Smooth muscle cell (in vitro differentiated cells): Measurements from ENCODE around the gene HCN4. TPM values are rescaled to one million over a fixed set of nuclear protein-coding genes. Genes with fewer than 3 reads are reported as not detected.

ENCODE experiments used
- DNase-seq: peaks from one replicate; lab custom pipeline; 2025; ENCODE audit not compliant: unreplicated experiment; lab: John Stamatoyannopoulos, UW
- H2AFZ ChIP-seq: fragments of 200-600 bp; sonication (generic); 2 replicates; pipeline ENCODE4 v1.6.0; 2016; ENCODE audit warnings: antibody characterized with exemption, low read depth, mild to moderate bottlenecking
- H3F3A ChIP-seq: fragments of 200-600 bp; sonication (generic); 2 replicates; pipeline ENCODE4 v1.6.0; 2017; ENCODE audit warnings: antibody characterized with exemption, low read depth
- H3K27ac ChIP-seq: fragments of 200-600 bp; sonication (generic); 2 replicates; pipeline ENCODE4 v1.5.1; 2016; ENCODE audit warnings: low read depth, mild to moderate bottlenecking
- H3K27me3 ChIP-seq: fragments of 200-600 bp; sonication (generic); 2 replicates; pipeline ENCODE4 v1.6.1; 2016; ENCODE audit warnings: low read depth, mild to moderate bottlenecking
- H3K36me3 ChIP-seq: fragments of 200-600 bp; sonication (generic); 2 replicates; pipeline ENCODE4 v1.5.1; 2016; ENCODE audit warnings: low read depth
- H3K4me1 ChIP-seq: fragments of 200-600 bp; sonication (generic); 2 replicates; pipeline ENCODE4 v1.5.1; 2016; ENCODE audit warnings: low read depth
- H3K4me2 ChIP-seq: fragments of 200-600 bp; sonication (generic); 2 replicates; pipeline ENCODE4 v1.6.0; 2016; ENCODE audit warnings: mild to moderate bottlenecking
- H3K4me3 ChIP-seq: fragments of 200-600 bp; sonication (generic); 2 replicates; pipeline ENCODE4 v1.5.1; 2016; ENCODE audit warnings: mild to moderate bottlenecking
- H3K79me2 ChIP-seq: fragments of 200-600 bp; sonication (generic); 2 replicates; pipeline ENCODE4 v1.6.0; 2016; ENCODE audit warnings: low read depth, mild to moderate bottlenecking
- H3K9ac ChIP-seq: fragments of 200-600 bp; sonication (generic); 2 replicates; pipeline ENCODE4 v1.6.0; 2016; ENCODE audit warnings: low read depth
- H3K9me3 ChIP-seq: fragments of 200-600 bp; sonication (generic); replicated peaks from 2 replicates; pipeline ENCODE4 v1.5.1; 2016; ENCODE audit warnings: low read depth
- H4K20me1 ChIP-seq: fragments of 200-600 bp; sonication (generic); 2 replicates; pipeline ENCODE4 v1.6.0; 2016; ENCODE audit warnings: low read depth
- WGBS: methylation state at CpG from one replicate; pipeline ENCODE4 v1.1.7; 2016; ENCODE audit warnings: low lambda C conversion rate; 5-methylcytosine and 5-hydroxymethylcytosine counted together
- polyA plus RNA-seq: library from polyadenylated mRNA; unstranded; fragments of >200 nt; fragmentation: Nextera tagmentation; extraction: Ambion mirVana; gene quantifications from 2 replicates; pipeline ENCODE4 v1.2.1, GENCODE V29; 2016
- total RNA-seq: library from RNA; depleted of rRNA; stranded (reverse); fragments of >200 nt; gene quantifications from 2 replicates; pipeline ENCODE4 v1.2.3, GENCODE V29; 2014
- TF ChIP-seq, protein P1 (sequence below): fragments of 200-600 bp; sonication (generic); IDR thresholded peaks from 2 replicates; pipeline ENCODE4 v1.5.1; 2017; ENCODE audit warnings: borderline replicate concordance, mild to moderate bottlenecking, antibody characterized with exemption; ENCODE audit not compliant: insufficient read depth, poor library complexity, severe bottlenecking

Gene HCN4
- total and polyA plus RNA-seq, 2 experiments from 2014 or later: 0.07 TPM; not detected in 1

- 78% methylated on average over 4 of the region's 4 CpGs for WGBS
- H3K9me3 ChIP-seq: no peaks in the 10 kb centered on the region
- H3F3A ChIP-seq: no peaks in the 10 kb centered on the region
- H3K4me3 ChIP-seq: no peak overlapping the region
- H3K9ac ChIP-seq: no peak overlapping the region
- TF ChIP-seq, protein P1, sequence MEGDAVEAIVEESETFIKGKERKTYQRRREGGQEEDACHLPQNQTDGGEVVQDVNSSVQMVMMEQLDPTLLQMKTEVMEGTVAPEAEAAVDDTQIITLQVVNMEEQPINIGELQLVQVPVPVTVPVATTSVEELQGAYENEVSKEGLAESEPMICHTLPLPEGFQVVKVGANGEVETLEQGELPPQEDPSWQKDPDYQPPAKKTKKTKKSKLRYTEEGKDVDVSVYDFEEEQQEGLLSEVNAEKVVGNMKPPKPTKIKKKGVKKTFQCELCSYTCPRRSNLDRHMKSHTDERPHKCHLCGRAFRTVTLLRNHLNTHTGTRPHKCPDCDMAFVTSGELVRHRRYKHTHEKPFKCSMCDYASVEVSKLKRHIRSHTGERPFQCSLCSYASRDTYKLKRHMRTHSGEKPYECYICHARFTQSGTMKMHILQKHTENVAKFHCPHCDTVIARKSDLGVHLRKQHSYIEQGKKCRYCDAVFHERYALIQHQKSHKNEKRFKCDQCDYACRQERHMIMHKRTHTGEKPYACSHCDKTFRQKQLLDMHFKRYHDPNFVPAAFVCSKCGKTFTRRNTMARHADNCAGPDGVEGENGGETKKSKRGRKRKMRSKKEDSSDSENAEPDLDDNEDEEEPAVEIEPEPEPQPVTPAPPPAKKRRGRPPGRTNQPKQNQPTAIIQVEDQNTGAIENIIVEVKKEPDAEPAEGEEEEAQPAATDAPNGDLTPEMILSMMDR: no peak
- H3K79me2 ChIP-seq: no peaks in the 10 kb centered on the region
- no peak for DNase-seq
- no peak overlapping the region for H3K4me2 ChIP-seq
- no peaks in the 10 kb centered on the region for H3K27me3 ChIP-seq
- no peaks in the 10 kb centered on the region for H3K4me1 ChIP-seq
- H2AFZ ChIP-seq: no peak overlapping the region
- H3K36me3 ChIP-seq: no peaks in the 10 kb centered on the region
- no peaks in the 10 kb centered on the region for H4K20me1 ChIP-seq
- H3K27ac ChIP-seq: no peak overlapping the region
Measured at GRCh38 chr15:73326157-73326556, 42.6 kb downstream of the HCN4 start.

GRCh38 chr15:73325191-73325861 is 43.4 kb downstream of the HCN4 start:
- Histone ChIP-seq H3K79me2 (no peaks in the 10 kb centered on the region), H3F3A (no peaks in the 10 kb centered on the region), H4K20me1 (no peaks in the 10 kb centered on the region), H3K27me3 (no peaks in the 10 kb centered on the region), H3K4me3 (no peak overlapping the region), H3K9me3 (no peaks in the 10 kb centered on the region), H3K4me2 (no peak overlapping the region), H2AFZ (no peak overlapping the region), H3K27ac (no peak overlapping the region), H3K9ac (no peak overlapping the region), H3K4me1 (no peaks in the 10 kb centered on the region), H3K36me3 (no peaks in the 10 kb centered on the region)
- TF ChIP-seq, protein P1: peak; percentile 6
- no peak for DNase-seq
- 87% methylated on average over 29 of the region's 29 CpGs for WGBS

DNA sequence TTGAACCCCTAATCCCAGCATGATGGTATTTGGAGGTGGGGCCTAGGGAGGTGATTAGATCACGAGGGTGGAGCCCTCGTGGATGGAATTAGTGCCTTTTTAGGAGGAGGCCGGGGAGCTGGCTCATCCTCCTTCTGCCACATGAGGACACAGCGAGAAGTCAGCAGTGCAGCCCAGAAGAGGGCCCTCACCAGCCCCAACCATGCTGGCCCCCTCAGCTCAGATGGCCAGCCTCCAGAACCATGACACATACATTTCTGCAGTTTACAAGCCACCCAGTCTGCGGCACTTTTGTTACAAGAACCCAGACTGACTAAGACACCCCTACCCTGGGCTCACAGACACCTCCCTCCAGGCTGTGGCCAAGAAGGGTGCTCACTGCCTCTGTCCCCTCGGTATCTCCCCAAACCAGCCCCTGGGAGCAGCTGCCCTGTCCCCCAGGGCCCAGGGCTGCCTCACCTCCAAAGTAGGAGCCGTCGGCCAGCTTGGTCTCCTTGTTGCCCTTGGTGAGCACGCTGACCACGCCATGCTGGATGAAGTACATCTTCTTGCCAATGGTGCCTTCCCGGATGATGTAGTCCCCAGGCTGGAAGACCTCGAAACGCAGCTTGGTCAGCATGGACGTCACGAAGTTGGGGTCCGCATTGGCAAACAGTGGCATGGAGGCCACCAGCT is 44.1 kb downstream of the HCN4 start:
- Histone ChIP-seq H3K9me3 (no peaks in the 10 kb centered on the region), H3K36me3 (no peaks in the 10 kb centered on the region), H2AFZ (no peak overlapping the region), H3K4me2 (no peak overlapping the region), H4K20me1 (no peaks in the 10 kb centered on the region), H3F3A (no peaks in the 10 kb centered on the region), H3K79me2 (no peaks in the 10 kb centered on the region), H3K9ac (no peak overlapping the region), H3K4me3 (no peak overlapping the region), H3K27me3 (no peaks in the 10 kb centered on the region), H3K4me1 (no peaks in the 10 kb centered on the region), H3K27ac (no peak overlapping the region)
- no peak for DNase-seq
- WGBS: 95% methylated on average over 16 of the region's 16 CpGs
- TF ChIP-seq, protein P1: no peak

- Histone ChIP-seq H3K9me3 (no peaks in the 10 kb centered on the region), H3K36me3 (no peaks in the 10 kb centered on the region), H3K4me1 (no peaks in the 10 kb centered on the region), H3F3A (no peaks in the 10 kb centered on the region), H4K20me1 (no peaks in the 10 kb centered on the region), H3K4me2 (no peak overlapping the region), H3K27me3 (no peaks in the 10 kb centered on the region), H3K79me2 (no peaks in the 10 kb centered on the region), H3K27ac (no peak overlapping the region), H3K9ac (no peak overlapping the region), H2AFZ (no peak overlapping the region), H3K4me3 (no peak overlapping the region)
- no peak for DNase-seq
- WGBS: 95% methylated on average over 16 of the region's 16 CpGs
- TF ChIP-seq, protein P1: no peak
Measured at GRCh38 chr15:73323956-73324355, 44.8 kb downstream of the HCN4 start.
